GM12801 (cell line): ENCODE data around the gene MOB2.

Experiments
- TF ChIP-seq, protein P1 (sequence below): IDR thresholded peaks from one replicate; pipeline ENCODE4 v1.5.1; 2011; ENCODE audit warnings: control low read depth; ENCODE audit not compliant: insufficient read length; ENCODE audit errors: extremely low read depth

MOB2 gene

DNA sequence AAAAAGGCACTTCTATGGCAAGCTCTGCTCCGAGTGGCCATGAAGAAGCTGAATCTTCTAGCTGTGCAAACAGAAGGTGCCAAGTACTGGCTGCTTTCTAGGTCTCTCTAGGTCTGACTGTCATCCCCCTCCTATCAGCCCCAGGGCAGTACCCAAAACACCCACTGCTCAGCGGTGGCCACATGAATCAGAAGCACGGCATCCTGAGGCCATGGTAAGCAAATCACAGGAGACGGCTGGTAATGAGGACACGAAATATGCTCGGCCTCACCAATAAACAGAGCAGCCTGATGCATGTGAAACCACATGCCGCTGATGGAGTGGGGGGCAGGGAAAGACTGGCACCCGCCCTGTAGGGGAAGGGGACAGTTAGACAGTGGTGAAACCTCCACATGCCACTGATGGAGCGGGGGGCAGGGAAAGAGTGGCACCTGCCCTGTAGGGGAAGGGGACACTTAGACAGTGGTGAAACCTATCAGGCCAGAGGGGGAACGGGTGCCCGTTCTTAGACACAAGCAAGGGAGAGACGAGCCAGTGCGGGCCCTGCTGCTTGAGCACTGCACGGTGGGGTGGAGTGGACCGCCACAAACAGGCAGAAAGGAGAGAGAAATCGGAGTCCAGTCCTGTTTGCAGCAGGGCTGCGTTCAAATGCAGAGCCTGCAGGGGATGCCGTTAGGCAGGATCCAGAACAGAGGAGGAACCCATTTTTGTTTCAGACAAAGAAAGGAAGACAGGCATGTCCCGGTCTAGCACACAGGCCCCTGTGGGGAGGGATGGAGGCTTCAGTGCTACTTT is 29.9 kb upstream of the MOB2 start:
- TF ChIP-seq, protein P1, sequence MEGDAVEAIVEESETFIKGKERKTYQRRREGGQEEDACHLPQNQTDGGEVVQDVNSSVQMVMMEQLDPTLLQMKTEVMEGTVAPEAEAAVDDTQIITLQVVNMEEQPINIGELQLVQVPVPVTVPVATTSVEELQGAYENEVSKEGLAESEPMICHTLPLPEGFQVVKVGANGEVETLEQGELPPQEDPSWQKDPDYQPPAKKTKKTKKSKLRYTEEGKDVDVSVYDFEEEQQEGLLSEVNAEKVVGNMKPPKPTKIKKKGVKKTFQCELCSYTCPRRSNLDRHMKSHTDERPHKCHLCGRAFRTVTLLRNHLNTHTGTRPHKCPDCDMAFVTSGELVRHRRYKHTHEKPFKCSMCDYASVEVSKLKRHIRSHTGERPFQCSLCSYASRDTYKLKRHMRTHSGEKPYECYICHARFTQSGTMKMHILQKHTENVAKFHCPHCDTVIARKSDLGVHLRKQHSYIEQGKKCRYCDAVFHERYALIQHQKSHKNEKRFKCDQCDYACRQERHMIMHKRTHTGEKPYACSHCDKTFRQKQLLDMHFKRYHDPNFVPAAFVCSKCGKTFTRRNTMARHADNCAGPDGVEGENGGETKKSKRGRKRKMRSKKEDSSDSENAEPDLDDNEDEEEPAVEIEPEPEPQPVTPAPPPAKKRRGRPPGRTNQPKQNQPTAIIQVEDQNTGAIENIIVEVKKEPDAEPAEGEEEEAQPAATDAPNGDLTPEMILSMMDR, result no peak

DNA sequence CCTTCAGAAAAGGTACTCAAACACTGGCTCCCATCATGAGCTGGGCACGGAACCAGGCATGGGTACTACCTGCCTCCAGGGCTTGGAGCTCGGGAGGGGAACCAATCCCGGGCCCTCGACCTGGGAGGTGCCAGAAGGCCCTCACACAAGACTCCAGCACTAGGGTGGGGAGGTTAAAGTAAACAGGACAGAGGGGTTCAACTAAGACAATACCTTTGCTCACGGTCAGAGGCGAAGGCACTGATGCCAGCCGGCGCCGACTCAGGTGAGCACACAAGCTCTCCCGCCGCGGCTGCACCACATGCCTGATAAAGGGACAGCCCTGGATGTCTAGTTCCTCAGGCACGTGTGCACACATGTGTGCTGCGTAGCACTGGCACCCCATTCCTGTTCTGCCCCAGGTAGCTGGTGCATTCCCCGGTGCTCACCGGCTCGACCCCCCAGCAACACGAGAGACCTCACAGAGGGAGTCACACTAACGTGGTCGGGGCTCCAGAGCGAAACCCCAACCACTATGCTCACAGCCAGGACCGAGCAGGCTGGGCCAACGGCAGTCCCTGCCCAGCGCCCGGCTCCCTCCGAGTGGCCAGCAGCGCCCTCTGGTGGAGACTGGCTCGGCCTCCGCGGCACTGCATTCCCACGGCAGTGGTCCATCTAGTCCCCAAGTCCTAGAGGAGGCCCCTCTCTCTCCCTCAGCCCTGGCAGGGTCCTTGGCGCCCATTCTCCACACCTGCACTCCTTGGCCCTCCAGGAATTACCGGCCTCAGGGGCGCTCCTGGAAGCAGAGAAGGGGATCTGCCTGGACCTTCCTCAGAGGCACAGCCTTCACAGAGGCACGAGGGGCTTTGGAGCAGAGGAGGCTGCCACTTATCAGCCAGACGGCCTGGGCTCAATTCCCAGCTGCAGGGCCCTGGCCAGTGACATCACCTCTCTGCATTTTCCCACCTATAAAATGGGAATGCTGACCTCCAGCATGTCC is 28.8 kb upstream of the MOB2 start:
- TF ChIP-seq, protein P1, result no peak

DNA sequence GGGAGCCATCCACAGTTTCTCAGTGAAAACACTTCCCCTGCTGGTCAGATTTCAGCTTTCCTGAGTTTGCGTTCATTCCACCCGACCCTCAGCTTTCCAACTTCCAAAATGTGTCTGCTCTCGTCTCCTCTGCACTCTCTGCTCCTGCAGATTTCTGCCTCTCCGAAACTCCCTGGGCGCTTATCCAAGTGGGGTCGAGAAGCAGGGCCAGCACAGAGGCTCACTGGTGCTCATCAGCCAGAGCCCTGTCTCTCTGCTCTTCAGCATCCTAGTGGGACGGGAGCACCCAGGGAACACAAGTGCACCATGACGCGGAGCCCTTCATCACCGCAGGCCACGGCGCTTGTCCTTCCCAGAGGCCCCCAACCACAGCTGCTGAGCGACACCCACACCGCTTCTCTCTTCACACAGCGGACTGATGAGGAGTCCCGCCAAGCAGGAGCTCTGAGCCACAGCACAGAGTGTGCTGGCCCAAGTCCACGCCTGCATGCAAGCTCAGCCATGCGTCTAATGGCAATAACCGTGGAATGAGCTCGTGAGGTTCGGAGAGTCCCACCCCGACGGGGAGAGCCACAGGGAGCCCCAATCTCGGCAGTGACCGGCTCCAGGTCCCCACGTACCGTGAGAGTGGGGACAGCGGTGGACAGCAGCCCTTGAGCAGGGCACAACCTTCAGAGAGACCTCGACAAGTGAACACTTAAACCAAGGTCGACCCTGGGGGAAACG is 27.9 kb upstream of the MOB2 start:
- TF ChIP-seq, protein P1, result no peak

DNA sequence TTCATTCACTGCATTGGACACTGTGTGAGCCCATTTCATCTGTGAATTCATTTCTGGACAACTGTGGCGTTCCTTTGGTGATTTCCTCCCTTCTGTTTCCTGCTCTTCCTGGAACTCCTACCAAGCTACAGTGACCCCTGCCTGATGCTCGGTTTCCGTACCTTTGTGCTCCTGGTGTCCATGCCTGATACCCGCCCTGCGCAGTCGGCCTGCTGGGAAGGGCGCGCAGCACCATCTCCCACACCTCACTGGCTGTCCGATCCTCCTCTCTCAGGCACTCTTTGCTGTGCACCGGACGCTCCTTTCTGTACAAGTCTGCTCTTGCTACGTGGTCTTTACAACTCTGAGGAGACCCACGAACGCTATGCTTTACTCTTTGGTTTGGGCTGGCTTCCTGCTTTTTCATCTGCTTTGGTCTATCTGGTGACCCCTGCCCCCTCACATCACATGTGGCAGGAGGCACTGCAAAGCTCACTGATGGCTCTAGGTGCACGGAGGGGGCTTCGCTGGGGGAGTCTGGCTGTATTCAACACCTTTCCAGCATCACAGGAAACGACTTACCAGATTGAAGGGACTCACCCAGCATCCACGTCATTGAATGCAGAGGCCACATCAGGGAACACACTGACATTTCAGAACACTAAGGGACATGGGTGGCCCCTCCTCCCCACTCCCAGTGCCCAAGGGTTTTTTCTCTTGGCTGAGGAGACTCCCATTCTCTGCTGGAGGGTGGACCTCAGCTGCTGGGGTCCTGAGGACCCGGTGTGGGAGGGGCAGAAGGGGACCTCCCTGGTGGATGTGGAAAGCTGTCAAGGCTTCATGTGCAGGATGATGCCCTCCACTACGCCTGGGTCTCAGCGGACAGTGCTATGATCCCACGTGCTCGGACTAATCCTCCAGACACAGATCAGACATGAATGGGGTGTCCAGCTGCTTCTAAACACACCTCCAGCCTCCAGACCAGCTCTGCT is 27.0 kb upstream of the MOB2 start:
- TF ChIP-seq, protein P1, result no peak

DNA sequence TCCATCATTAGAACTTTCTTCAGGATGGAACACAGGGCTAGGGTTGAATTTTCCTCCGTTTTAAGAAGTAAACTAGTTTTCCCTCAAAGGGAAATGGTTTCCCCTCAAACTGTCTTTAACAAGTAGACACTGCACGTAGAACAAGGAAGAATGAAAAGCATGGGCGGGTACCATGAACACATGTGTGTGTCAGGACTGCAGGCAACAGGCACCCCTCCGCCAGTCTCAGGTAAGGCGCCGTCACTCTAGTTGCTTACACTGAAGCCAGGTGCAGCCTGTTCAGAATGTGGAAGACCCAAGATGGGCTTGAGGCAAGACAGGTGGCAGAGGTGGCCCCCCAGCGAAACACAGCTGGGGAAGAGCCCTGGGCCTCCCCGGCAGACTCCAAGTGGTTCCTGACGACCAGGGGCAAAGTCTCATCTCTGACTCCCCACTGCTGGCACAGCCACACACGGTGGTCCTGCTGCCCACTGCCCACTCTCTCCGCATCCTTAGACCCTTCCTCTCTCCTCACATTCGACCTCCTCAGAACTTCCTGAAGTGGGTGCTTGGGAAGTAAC is 25.4 kb upstream of the MOB2 start:
- TF ChIP-seq, protein P1, result no peak

DNA sequence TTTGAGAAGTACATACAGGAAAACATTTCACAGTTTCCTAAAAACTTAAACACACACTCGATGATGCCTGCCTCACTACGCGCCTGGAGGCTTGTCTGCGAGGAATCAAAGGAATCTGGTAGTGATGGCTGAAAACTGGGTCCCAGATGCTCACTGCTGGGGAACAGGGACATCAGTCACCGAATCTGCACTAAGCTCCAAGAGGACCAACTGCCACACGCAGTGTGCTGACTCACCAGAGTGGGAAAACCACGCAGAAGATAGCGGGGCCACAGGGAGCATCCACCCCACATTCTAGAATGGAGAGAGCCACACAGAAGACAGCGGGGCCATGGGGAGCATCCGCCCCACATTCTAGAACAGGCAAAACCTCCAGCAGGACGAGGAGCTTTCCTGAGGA is 24.3 kb upstream of the MOB2 start:
- TF ChIP-seq, protein P1, result no peak
